Measurements from ENCODE around the gene UBASH3B.
"Not testable (repeated sequence)": the region's sequence is repeated elsewhere in the genome, so short reads cannot be mapped to it uniquely, and the experiment has no call there.

The UBASH3B gene

GRCh38 chr11:122655527-122656072, at the start of gene UBASH3B:
Gene UBASH3B (plus strand): TSS chr11:122655722. CDS start chr11:122656050, 328 bp downstream.
- DNase-seq = no peak

- not testable (repeated sequence) for DNase-seq
These were observed 48.4 kb upstream of the UBASH3B start for GRCh38 chr11:122607162-122607561.

GRCh38 chr11:122612123-122612824, 43.2 kb upstream of the UBASH3B start:
- no peak for DNase-seq

GRCh38 chr11:122616718-122617117, 38.8 kb upstream of the UBASH3B start:
- DNase-seq = no peak

- no peak for DNase-seq
These were observed 38.2 kb upstream of the UBASH3B start for GRCh38 chr11:122617297-122617696.

GRCh38 chr11:122617926-122618325, 37.6 kb upstream of the UBASH3B start:
- DNase-seq = no peak

GRCh38 chr11:122618927-122619326, 36.6 kb upstream of the UBASH3B start:
- DNase-seq = no peak

GRCh38 chr11:122619757-122620156, 35.8 kb upstream of the UBASH3B start:
- no peak for DNase-seq

GRCh38 chr11:122625501-122625900, 30.0 kb upstream of the UBASH3B start:
- DNase-seq = not testable (repeated sequence)

GRCh38 chr11:122625976-122626665, 29.4 kb upstream of the UBASH3B start:
- DNase-seq = no peak

GRCh38 chr11:122627745-122628144, 27.8 kb upstream of the UBASH3B start:
- DNase-seq = no peak

- DNase-seq = no peak
These were observed 26.5 kb upstream of the UBASH3B start for GRCh38 chr11:122628810-122629555.

GRCh38 chr11:122632181-122632824, 23.2 kb upstream of the UBASH3B start:
- DNase-seq = no peak

GRCh38 chr11:122633219-122633829, 22.2 kb upstream of the UBASH3B start:
- DNase-seq = no peak

GRCh38 chr11:122634501-122634900, 21.0 kb upstream of the UBASH3B start:
- DNase-seq = no peak

- DNase-seq = no peak
These were observed 18.0 kb upstream of the UBASH3B start for GRCh38 chr11:122637541-122637940.

GRCh38 chr11:122642472-122642922, 13.0 kb upstream of the UBASH3B start:
- DNase-seq = no peak

GRCh38 chr11:122642971-122643370, 12.6 kb upstream of the UBASH3B start:
- DNase-seq = no peak

GRCh38 chr11:122645847-122646246, 9.7 kb upstream of the UBASH3B start:
- DNase-seq = no peak

GRCh38 chr11:122646549-122647340, 8.8 kb upstream of the UBASH3B start:
- no peak for DNase-seq

- no peak for DNase-seq
These were observed 7.7 kb upstream of the UBASH3B start for GRCh38 chr11:122647736-122648275.
